SU-DHL-6 (cell line): ENCODE measurements around the gene RNF220.

Experiments used
- H2AFZ ChIP-seq: fragments of 200-600 bp; sonication (generic); 2 replicates; pipeline ENCODE4 v1.6.1; 2014; ENCODE audit warnings: low read depth, mild to moderate bottlenecking, moderate library complexity, mixed read lengths, antibody characterized with exemption, low read length; ENCODE audit not compliant: severe bottlenecking
- H3F3A ChIP-seq: fragments of 200-600 bp; shearing (Covaris generic); 2 replicates; pipeline ENCODE4 v1.6.0; 2016; ENCODE audit warnings: antibody characterized with exemption, mild to moderate bottlenecking; ENCODE audit not compliant: insufficient read depth
- H3K27ac ChIP-seq: fragments of 200-600 bp; sonication (generic); 2 replicates; pipeline ENCODE4 v1.5.1; 2016; ENCODE audit warnings: low read depth, mild to moderate bottlenecking, low read length, moderate library complexity, mixed read lengths
- H3K27me3 ChIP-seq: fragments of 200-600 bp; sonication (generic), shearing (Covaris generic); 2 replicates; pipeline ENCODE4 v1.6.0; 2014; ENCODE audit warnings: mild to moderate bottlenecking, low read length
- H3K36me3 ChIP-seq: fragments of 200-600 bp; sonication (generic); 2 replicates; pipeline ENCODE4 v1.6.1; 2014; ENCODE audit warnings: mild to moderate bottlenecking, low read length, mixed read lengths
- H3K4me2 ChIP-seq: fragments of 300-600, 200-600 bp; shearing (Covaris generic), sonication (generic); 2 replicates; pipeline ENCODE4 v1.6.0; 2014; ENCODE audit warnings: low read length, low read depth, mild to moderate bottlenecking; ENCODE audit not compliant: poor library complexity, severe bottlenecking
- H3K4me3 ChIP-seq: fragments of 200-600 bp; sonication (generic); 2 replicates; pipeline ENCODE4 v1.5.1; 2014; ENCODE audit warnings: antibody characterized with exemption, low read length, mild to moderate bottlenecking, mixed read lengths; ENCODE audit not compliant: insufficient read depth, poor library complexity, severe bottlenecking
- H3K79me2 ChIP-seq: fragments of 200-600 bp; sonication (generic); 2 replicates; pipeline ENCODE4 v1.6.1; 2014; ENCODE audit warnings: mild to moderate bottlenecking, low read length, moderate library complexity; ENCODE audit not compliant: insufficient read depth
- H3K9ac ChIP-seq: fragments of 200-600 bp; sonication (generic); 2 replicates; pipeline ENCODE4 v1.7.0; 2014; ENCODE audit warnings: mild to moderate bottlenecking, low read length
- H3K9me2 ChIP-seq: fragments of 200-600 bp; sonication (generic); replicated peaks from 2 replicates; pipeline ENCODE4 v1.6.1; 2014; ENCODE audit warnings: low read length; ENCODE audit not compliant: insufficient read depth
- H3K9me3 ChIP-seq: fragments of 200-600 bp; sonication (generic); 2 replicates; pipeline ENCODE4 v1.6.1; 2014; ENCODE audit warnings: low read length, mixed read lengths; ENCODE audit not compliant: insufficient read depth
- H4K20me1 ChIP-seq: fragments of 200-600 bp; sonication (generic); 2 replicates; pipeline ENCODE4 v1.6.1; 2014; ENCODE audit warnings: low read depth, mild to moderate bottlenecking, antibody characterized with exemption, low read length, moderate library complexity, mixed read lengths
- EZH2phosphoT487 ChIP-seq: fragments of 200-600 bp; sonication (generic), shearing (Covaris generic); conservative IDR thresholded peaks from 2 replicates; pipeline ENCODE4 v1.6.1; 2018; ENCODE audit warnings: mild to moderate bottlenecking, antibody characterized with exemption, low read length, moderate library complexity, mixed read lengths
- TF ChIP-seq, protein P1 (sequence below): fragments of 200-600 bp; sonication (generic); IDR thresholded peaks from one replicate; pipeline ENCODE4 v1.5.1; 2017; ENCODE audit warnings: antibody characterized with exemption, mild to moderate bottlenecking, low read length, moderate library complexity; ENCODE audit not compliant: insufficient read depth, poor library complexity, severe bottlenecking

The RNF220 gene

DNA sequence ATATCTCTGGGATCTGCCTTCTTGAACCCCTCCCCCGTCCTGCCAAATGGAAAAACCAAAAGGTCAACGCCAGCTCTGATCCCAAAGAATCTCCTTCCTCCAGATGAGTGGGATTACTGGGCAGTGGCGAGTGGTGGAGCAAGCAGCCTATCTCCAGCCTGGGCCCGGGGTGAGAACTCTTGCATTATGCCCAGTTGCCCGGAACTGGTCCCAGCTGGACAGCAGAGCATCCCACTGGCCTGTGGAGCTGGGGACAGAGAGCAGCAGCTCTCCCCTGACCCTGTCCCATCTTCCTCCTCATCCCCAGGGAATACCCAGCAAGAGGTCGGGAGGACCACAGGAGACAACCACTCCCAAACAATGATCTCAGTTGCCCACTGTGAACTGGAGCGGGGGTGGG lies 138.7 kb downstream of the RNF220 start:
- Histone ChIP-seq H3F3A (no peaks in the 10 kb centered on the region), H3K27ac (no peak overlapping the region), H4K20me1 (no peaks in the 10 kb centered on the region), H3K9ac (no peak overlapping the region), H3K4me2 (no peak overlapping the region), H3K9me3 (no peaks in the 10 kb centered on the region), H3K79me2 (no peaks in the 10 kb centered on the region), H3K27me3 (no peaks in the 10 kb centered on the region), H3K4me3 (no peak overlapping the region), H3K9me2 (no peaks in the 10 kb centered on the region), H3K36me3 (no peaks in the 10 kb centered on the region), H2AFZ (no peak overlapping the region)
- TF ChIP-seq EZH2phosphoT487: no peak
- TF ChIP-seq, protein P1, sequence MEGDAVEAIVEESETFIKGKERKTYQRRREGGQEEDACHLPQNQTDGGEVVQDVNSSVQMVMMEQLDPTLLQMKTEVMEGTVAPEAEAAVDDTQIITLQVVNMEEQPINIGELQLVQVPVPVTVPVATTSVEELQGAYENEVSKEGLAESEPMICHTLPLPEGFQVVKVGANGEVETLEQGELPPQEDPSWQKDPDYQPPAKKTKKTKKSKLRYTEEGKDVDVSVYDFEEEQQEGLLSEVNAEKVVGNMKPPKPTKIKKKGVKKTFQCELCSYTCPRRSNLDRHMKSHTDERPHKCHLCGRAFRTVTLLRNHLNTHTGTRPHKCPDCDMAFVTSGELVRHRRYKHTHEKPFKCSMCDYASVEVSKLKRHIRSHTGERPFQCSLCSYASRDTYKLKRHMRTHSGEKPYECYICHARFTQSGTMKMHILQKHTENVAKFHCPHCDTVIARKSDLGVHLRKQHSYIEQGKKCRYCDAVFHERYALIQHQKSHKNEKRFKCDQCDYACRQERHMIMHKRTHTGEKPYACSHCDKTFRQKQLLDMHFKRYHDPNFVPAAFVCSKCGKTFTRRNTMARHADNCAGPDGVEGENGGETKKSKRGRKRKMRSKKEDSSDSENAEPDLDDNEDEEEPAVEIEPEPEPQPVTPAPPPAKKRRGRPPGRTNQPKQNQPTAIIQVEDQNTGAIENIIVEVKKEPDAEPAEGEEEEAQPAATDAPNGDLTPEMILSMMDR: no peak

DNA sequence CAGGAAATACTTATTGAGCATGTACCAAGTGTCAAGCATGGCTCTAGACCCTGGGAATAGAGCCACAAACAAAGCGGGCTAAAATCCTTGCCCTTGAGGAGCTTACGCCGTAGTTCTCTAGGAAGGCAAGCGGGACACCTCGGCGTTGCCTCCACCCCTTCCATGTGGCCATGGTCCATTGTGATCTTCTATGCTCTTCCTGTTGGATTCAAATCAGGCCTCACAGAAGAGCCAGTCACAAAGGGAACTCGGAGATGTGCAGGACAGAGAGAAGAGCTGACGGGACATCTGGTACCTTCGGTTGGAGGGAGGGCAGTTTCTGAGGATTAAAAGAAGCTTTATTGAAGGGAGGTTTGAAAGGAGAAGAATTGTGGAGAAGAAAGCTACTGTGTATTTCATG lies 139.9 kb downstream of the RNF220 start:
- Histone ChIP-seq H3K9ac (no peak overlapping the region), H3K79me2 (no peaks in the 10 kb centered on the region), H3K9me2 (no peaks in the 10 kb centered on the region), H4K20me1 (no peaks in the 10 kb centered on the region), H3F3A (no peaks in the 10 kb centered on the region), H2AFZ (no peak overlapping the region), H3K4me3 (no peak overlapping the region), H3K36me3 (no peaks in the 10 kb centered on the region), H3K4me2 (no peak overlapping the region), H3K27ac (no peak overlapping the region), H3K9me3 (no peaks in the 10 kb centered on the region), H3K27me3 (no peaks in the 10 kb centered on the region)
- TF ChIP-seq EZH2phosphoT487: no peak
- TF ChIP-seq, protein P1: no peak

DNA sequence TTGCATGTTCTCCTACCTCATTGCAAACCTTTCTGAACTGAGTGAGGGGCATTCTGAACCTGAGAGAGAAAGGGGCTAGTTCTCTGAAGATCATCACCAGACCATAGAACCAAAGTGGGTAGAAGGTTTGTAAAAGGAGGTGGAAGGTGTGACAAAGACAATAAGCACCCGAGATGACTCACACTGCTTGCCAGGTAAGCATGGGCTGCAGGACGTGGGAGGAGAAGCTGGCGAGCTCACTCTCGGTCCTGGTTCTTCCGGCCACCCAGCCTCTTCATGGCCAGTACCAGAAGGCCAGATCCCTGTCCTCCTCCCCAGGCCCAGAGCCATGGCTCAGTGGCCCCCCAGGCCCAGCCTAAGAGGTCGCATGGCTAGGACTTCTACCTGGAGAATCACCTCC lies 140.9 kb downstream of the RNF220 start:
- no peak overlapping the region for H3K27ac ChIP-seq
- TF ChIP-seq, protein P1: no peak
- no peaks in the 10 kb centered on the region for H3K79me2 ChIP-seq
- no peak overlapping the region for H3K4me3 ChIP-seq
- H3F3A ChIP-seq: no peaks in the 10 kb centered on the region
- no peaks in the 10 kb centered on the region for H3K36me3 ChIP-seq
- H3K4me2 ChIP-seq: no peak overlapping the region
- no peaks in the 10 kb centered on the region for H4K20me1 ChIP-seq
- H3K9ac ChIP-seq: no peak overlapping the region
- no peak overlapping the region for H2AFZ ChIP-seq
- H3K27me3 ChIP-seq: no peaks in the 10 kb centered on the region
- H3K9me2 ChIP-seq: no peaks in the 10 kb centered on the region
- no peaks in the 10 kb centered on the region for H3K9me3 ChIP-seq
